Adipose tissue (tissue), 3 donors: ENCODE results near the gene ARMC2. TPM values are rescaled to one million over a fixed set of nuclear protein-coding genes. Genes with fewer than 3 reads are reported as not detected.

Experiments
- H3K27ac ChIP-seq: one replicate; pipeline ENCODE4 v1.5.1; 2013; ENCODE audit warnings: low read depth, low read length
- WGBS, 3 donors: extraction: QIAGEN DNeasy Blood & Tissue Kit; methylation state at CpG; one replicate each; pipeline ENCODE4 v1.1.7; 2013; 5-methylcytosine and 5-hydroxymethylcytosine counted together
- polyA plus RNA-seq, 3 donors: library from polyadenylated mRNA; stranded (reverse); fragments of 200-250 nt; gene quantifications; one replicate each; pipeline ENCODE4 v1.2.3, GENCODE V29; 2013
- donor health status: healthy with polysubstance abuse.
- donor health status: Bipolar disorder and iron deficiency.
- donor health status: healthy.

The ARMC2 gene
- polyA plus RNA-seq, 3 donors: 0.85 to 9.0 (median 2.8) TPM

- H3K27ac ChIP-seq: no peak overlapping the region
- WGBS, 3 donors: 48 to 59% (median 56%) methylated on average over 1 of the region's 1 CpG
Observed at GRCh38 chr6:109019911-109020310, 171.7 kb downstream of the ARMC2 start.

- no peak overlapping the region for H3K27ac ChIP-seq
- WGBS, 3 donors: 96 to 100% (median 97%) methylated on average over 1 of the region's 1 CpG
Observed at GRCh38 chr6:109021870-109022269, 173.6 kb downstream of the ARMC2 start.

DNA sequence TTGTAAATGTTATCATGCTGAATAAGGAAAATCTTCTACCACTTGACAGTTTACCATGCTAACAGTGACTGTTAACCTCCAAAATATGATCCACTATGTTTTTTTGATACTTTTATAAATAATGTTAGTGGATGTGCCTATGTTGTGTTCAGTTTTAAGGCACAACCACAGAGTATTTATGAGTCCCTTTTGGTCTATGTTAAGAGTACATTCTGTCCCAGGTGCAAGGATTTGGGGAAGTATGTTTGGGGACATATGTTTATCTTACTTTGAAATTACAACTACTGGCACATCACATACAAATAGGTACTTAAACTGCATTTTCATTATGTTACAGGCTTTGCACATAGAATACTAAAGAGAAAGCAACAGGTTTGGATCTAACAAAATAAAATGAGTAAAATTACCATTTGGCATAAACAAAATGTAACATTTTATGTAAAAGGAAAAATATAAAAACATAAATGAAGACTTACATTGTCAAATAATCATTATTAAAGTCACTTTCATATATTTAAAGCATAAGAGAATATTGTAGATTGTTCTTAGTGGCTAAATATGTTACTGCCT lies 175.2 kb downstream of the ARMC2 start:
- H3K27ac ChIP-seq: no peak overlapping the region

Other genes with a start within 250 kb of the ARMC2 start
- 10 to 100 TPM; 15.9 to 61.6 (median 19.5) TPM for gene SESN1, start 246.4 kb downstream of the ARMC2 start, polyA plus RNA-seq
- 1 to 10 TPM; 3.1 to 9.2 (median 6.8) TPM for gene CEP57L1, start 247.1 kb downstream of the ARMC2 start, polyA plus RNA-seq